ENCODE results near the gene PRDM16. TPM values are rescaled to one million over a fixed set of nuclear protein-coding genes. Genes with fewer than 3 reads are reported as not detected.

The PRDM16 gene
- total RNA-seq, 1 donor from 2014 or later = 1.5 TPM

DNA sequence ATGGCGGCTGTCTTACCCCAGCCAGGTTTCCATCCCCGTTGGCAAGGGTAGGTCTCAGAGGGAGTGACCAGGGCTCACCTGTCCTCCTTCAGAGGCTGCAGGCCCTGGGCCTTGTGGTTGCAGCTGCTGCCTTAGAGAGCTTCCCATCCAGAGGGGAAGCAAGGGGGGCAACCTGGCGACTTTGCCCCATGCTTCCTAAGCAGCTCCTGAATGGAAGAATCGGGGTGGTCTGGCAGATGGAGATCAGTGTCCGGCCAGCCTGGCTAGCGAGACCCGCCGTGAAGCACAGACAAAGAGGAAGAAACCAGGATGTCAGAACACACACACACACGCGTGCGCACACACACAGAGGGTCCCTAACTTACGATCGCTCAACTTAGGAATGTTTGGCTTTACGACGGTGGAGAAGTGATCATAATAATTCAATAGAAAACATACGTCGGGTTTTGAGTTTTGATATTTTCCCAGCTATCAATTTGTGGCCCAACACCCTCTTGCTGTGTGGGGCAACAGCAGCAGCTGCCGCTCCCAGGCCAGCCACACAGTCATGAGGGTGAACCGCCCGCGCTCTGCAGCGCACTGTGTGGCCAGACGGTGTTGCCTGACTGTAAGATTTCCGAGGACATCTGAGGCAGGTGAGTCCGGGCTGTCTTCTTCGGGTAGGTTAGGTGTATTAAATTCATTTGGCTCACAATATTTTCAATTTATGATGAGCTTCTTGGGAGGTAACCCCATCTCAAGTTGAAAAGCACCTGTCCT lies 272.4 kb downstream of the PRDM16 start:
- no peak for DNase-seq

- DNase-seq = no peak
These were observed 274.0 kb downstream of the PRDM16 start for GRCh38 chr1:3342960-3343359.

DNA sequence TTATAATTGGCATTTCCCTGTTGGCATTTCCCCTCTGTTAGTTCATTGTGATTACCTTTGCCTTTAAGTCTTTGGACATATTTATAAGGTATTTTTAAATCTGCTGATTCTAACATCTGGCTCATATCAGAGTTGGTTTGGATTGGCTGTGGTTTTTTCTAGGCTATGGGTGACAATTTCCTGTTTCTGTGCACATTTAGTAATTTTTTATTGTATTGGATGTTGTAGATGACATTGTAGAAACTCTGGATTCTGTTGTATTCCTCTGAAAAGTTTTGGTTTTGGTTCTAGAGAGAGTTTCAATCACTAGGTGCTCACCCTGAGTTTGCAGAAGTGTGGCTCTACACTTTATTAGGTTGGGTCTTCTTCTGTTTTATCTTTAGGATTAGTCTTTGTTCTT lies 275.4 kb downstream of the PRDM16 start:
- no peak for DNase-seq

DNA sequence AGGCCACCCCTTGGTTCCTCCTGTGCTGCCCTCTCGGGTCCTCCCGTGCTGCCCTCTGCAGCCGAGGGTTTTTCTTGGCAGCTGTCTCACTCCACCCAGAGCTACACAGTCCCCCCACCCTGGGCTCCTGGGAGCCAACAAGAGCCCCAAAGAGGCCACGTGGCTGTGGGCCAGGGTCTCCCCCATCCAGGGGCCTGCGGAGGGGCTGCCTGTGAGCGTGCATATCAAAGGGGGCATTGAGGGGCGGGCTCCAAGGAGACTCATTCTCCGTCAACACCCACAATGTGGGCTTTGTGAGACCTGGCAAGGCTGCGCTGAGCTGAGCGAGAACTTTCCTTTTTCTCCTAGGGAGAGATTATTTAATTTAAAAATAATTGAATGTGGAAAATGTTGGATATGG lies 276.8 kb downstream of the PRDM16 start:
- DNase-seq = no peak

GRCh38 chr1:3346478-3346877 lies 277.5 kb downstream of the PRDM16 start:
- no peak for DNase-seq

DNA sequence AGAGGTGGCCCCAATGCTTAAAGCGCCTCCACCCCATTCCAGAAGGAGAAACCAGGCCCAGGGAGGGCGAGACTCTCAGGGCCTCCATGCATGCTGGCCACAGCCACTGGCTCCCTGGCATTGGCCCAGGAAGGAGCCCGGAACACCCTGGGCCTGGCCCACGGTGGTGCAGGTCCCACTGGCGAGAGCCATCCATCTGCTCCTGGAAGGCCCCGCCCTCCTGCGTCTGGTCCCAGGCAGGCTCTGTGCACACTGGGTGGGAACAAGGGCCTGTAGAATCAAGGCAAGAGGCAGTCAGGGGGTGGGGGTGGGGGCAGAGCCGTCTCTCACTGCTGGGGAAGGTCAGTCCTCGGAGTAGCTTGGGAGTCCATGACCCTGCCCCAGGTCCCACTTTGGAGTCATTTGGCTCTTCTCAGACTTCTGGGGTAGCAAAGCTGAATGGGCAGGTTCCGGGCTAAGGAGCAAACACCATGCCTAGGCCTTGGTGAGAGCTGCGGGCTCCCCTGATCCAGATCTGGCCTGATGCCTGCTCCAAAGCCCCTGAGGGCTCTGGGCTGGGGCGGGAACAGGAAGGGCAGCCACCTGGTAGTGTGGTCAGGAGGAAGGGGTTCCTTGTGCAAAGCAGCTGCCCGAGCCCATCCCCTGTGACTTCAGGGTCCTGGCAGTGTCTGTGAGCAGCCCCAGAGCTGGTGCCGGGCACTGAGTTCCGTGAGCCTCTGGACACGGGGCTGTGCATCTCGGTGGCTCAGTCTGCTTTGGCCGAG lies 278.4 kb downstream of the PRDM16 start:
- DNase-seq = no peak

GRCh38 chr1:3348196-3348865 lies 279.3 kb downstream of the PRDM16 start:
- no peak for DNase-seq

DNA sequence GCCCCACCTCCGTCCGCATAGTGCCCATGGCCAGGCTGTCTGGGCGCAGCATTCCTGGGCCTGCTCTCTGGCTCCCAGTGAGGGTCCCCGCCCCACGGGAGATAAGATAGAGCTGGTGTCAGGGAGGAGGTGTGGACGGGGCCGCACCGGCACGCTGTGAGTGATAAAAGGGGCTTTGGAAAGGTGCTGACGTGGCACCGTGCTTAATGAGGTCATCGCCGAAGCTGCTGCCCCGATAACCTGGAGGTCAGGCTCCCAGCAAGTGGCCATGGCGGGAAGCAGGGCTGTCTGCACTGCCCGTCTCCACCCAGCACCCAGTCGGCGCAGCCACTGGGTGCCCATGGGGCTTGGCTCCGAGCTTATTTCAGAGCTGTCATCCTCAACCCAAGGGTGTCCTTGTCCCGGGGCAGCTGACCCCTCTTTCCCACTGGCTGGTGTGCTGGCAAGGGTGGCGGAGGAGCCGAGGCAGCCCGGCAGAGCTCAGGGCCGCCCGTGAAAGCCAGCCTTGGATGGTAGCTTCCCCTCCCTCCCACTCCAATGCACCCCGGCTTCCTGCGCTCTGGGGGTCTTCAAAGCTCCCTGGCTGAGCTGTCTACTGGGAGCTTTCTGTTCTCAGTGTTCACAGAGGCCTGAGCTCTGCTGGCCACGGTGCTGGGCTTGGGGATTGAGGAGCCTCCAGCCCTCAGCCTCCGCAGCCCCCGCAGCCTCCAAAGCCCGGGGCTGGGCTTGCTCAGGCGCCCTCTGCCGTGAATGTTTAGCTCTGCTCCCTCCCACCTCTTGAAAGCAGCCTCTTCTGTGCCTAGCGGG lies 280.4 kb downstream of the PRDM16 start:
- no peak for DNase-seq

GRCh38 chr1:3349968-3350299 lies 280.9 kb downstream of the PRDM16 start:
- no peak for DNase-seq

GRCh38 chr1:3350506-3351261 lies 281.7 kb downstream of the PRDM16 start:
- no peak for DNase-seq

GRCh38 chr1:3351449-3352298 lies 282.7 kb downstream of the PRDM16 start:
- no peak for DNase-seq

DNA sequence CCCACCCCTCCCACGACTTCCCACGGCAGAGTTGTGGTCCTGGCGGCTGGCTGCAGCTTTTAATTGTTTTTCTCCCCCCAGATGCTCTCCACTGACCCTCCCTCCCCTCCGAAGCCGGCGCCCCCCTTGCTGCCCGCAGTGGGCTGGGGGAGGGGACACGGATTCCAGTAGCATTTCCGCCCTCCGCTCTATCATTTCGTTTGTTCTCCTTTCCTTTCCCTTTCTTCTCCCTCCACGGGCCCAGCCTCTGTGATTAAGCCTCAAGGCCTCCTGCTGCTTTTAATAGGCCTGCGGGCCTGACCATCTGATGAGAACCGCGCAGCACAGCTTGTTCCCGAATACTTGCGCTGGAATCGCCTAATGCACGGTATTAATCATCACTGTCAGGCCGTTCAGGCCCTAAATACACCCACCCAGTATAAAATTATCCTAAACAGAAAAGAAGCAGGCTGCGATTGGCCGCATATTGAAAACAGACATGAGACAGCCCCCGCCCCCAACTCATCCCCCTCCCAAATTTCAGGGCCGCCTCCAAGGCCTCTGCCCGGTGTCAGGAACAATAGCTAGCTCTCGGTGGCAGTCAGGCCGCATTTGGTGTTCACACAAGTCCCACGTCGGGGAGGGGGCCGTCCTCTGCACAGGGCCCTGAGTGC lies 283.4 kb downstream of the PRDM16 start:
- DNase-seq = no peak

GRCh38 chr1:3352952-3353331 lies 283.9 kb downstream of the PRDM16 start:
- no peak for DNase-seq

DNA sequence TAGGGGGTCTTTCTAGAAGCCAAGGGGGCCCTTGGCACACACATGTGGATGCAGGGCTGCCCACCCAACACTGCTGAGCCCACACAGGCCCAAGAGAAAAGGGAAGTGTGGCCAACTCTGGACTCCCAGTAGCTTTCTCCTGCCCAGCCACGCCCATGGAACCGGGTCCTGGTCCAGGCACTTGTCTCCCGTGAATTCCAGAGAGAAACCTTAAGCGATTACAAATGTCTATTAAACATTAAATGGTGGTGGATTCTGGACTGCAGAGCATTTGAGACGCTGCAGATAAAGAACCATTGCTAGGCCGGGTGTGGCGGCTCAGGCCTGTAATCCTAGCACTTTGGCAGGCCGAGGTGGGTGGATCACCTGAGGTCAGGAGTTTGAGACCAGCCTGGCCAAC lies 284.9 kb downstream of the PRDM16 start:
- DNase-seq = no peak

- DNase-seq = no peak
These were observed 286.1 kb downstream of the PRDM16 start for GRCh38 chr1:3355089-3355488.

GRCh38 chr1:3355894-3356826 lies 287.2 kb downstream of the PRDM16 start:
- DNase-seq = no peak

DNA sequence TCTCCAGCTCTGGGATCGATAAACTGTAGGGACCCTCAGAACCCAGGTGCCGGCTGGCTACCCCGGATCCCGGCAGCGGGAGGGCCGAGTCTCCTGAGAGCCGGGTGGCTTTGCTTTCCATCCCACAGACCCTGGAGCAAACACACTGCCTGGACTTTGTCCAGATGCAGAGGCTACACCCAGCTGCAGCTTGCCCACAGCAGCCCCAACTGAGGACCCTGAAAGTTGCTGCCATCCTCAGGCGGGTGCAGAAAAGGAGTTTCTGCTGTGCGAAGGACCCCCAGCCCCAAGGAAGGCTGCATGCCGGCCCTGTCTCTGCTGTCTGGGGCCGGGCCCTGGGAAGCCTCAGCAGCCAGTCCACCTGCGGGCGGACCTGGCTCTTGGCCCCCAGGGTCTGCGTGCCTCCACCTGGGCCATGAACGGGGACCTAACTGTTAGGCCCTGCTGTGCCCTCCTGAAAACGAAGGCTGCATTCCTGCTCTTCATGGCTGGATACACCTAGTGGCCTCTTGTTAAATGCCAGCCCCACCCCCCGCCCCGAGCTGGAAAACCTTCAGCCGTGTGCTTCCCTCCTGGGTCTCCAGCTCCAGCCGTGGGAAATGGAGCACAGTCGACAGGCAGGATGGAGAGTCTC lies 287.9 kb downstream of the PRDM16 start:
- no peak for DNase-seq

DNA sequence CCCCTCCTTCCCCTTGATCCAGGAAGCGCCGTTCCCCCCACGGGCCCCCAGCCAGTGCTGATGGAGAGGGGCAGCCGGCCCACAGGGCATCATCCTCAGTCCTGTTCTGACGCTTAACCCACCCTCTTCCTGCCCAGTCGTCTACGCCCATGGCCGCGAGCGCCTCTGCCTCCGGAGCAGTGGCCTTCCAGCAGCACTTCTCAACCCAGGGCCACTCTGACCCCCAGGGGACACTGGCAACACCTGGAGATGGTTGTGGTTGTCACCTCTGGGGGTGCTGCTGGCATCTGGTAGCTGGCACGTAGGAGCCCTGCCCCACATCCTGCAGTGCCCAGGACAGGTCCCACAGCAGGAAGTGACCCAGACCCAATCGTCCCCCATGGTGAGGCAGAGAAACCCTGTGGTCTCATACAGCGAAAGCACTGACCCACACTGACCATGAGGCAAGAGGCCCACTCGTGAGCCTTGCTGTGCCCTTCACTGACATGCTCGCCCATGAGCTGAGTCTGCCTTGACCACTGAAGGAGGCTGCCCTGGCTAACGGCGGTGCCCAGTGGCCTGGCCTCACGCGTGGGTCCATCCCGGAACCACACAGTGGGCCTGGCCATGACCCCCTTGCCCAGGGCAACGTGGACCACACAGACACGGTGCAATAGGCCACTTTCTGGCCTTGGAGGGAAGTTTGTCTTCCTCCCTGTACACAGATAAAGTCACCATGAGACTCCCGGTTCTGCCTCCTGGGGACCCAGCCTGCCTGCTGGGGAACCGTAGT lies 288.7 kb downstream of the PRDM16 start:
- no peak for DNase-seq
